Activated gamma-delta T cell (primary cell): ENCODE measurements around the gene CST11.

Experiments
- DNase-seq: peaks from one replicate; lab custom pipeline; 2025; lab: John Stamatoyannopoulos, UW

CST11 gene

DNA sequence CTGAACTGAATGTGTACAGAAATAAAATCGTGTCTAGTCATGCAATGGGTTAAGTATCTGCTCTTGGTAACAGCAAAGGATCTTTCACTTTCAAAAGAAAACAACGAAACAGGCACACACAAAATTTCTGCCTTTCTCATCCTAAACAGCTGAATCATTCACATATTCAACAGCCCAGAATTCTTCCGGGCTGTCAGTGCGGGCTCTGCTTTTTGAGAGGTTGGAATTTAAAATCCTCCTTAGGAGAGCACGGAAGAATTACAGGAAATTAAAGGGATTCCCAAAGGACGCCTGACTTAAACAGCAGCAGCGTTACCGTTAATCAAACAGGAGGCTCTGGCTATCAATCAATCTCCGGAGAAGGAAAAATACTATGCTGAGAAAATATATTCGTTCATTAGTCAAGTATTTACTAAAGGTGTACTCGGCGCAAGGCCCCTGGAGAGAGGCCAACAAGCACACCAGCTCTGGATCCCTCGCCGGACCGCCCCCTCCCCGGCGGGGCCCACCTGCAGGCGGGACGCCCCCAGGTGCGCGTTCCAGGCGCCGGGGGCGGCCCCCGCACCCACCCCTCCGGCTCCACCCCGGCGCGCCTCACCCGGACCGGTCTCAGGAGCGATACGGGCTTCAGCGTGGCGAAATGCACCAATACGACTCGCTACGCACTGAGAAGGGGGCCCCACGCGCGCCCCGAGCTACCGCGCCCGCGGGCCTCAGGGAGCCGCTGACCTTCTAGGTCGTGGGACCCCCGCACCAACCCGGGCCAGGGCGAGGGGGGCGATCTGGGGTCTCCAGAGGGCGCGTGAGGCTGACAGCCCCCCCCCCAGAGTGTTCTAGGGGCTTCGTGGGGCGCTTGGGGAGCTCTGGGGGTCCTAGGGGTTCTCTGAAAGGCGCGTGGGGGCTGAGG lies 32.4 kb downstream of the CST11 start:
- peak; percentile 30 for DNase-seq

DNA sequence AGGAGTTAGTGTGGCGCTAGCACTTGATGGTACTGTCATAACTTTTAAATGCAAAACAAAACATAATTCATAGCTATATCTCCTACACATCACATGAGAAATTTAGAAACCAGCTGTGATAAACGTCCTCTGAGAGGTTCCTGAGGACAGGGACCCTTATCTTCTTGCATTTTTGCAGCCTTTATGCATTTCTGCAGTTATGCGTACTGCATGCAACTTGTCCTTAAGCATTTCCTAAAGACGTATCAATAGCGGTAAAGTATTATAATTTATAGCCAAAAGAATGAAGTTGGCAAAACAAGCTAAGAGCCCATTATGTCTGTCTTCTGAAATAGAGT lies 33.0 kb downstream of the CST11 start:
- no peak for DNase-seq

- DNase-seq: no peak
Measured at GRCh38 chr20:23417861-23418260, 34.8 kb downstream of the CST11 start.

- DNase-seq: no peak
Measured at GRCh38 chr20:23415959-23416583, 36.6 kb downstream of the CST11 start.

GRCh38 chr20:23415555-23415954 lies 37.1 kb downstream of the CST11 start:
- DNase-seq: no peak

DNA sequence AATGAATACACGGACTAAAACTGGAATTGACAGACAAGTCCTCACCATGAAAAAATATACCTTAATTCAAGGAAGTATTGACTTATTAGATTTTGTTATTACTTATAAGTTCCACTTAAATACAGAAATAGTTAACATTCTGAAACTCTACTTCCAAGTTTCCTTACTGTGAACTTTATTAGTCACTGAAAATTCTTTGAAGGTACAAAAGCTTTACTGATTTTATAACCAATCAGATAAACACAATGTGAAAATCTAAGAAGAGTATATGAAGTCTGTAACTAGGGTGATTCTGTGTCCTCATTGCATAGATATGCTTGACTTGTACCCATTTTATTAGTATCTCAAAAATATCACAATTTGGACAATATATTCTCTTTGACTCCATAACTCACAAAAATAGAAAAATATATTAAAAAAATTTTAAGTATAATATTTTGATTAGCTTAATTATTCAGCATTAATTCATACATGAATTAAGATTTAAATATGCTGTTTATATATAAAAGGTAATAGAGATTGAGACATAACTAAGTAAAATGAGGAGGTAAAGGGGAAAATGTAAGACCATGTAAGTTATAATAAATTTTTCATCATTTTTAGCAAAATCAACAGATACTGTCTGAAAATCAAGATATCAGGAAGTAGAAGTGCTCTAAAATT lies 38.0 kb downstream of the CST11 start:
- no peak for DNase-seq

GRCh38 chr20:23413862-23414422 lies 38.7 kb downstream of the CST11 start:
- DNase-seq: no peak

- DNase-seq: no peak
Measured at GRCh38 chr20:23412026-23412425, 40.6 kb downstream of the CST11 start.

GRCh38 chr20:23410916-23411695 lies 41.6 kb downstream of the CST11 start:
- no peak for DNase-seq

DNA sequence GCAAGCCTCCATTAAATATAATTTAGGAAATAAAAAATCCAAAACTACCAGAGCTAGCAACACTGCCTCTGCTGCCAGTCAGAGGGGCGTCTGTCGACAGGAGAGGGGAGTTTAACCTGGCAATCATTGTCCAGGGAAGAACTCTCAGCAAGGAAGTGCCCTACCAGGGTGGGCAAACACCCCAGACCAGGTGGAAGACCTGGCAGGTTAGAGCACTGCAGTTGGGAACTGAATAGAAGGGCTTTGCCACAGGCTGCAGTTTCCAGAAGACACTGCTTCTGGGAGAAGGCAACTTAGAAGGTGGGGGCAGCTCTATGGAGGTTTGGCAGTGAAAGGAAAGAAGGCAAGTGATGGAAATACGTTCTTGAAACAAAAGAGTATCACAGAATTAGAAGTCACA lies 42.9 kb downstream of the CST11 start:
- no peak for DNase-seq

DNA sequence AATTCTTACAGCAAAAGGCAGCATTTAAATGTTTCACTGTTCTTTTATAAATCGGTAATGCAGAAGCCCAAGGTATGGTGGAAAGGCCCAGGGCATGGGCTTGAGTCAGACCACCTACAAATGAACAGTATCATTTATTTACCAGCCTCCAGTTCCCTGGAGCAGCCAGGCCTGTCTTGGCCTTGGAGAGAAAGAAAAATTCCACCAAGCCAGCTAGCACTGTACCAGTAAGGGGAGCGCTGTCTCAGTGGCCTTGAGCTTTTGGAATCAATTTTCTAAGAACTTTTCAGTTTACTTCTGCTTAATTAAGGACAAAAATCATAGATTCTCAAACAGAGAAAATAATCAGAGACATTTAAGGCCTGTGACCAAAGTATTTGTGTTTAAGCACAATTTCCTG lies 43.7 kb downstream of the CST11 start:
- DNase-seq: no peak

DNA sequence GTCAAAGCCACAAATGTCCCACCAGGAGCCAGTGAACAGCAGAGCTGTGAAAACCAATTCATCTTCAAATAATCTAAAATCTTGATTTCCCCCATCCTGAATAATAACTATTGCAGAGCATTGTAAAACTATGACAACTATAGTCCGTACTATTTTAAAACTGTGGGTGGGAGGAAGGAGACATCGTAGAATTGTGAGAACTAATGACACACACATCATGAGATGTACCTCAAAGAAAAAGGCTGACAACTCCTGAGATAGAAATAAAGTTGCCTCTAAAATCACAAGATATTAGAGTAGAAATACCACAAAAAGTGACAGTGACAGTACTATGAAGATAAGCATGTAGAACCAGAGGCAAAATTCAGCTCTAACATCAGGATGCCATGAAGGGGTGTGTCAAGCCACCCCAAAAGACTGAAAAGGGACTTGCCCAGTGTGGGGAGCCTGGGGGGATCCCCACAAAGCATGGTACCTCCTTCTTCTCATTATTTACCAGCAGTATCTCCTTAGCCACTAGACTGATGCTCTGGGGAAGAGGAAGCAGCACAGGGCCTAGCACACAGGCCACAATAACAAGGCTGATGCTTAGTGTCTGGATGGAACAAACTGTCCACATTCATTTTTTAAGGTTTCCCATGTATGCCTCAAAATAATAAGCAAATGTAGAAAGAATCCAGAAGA lies 44.8 kb downstream of the CST11 start:
- no peak for DNase-seq

GRCh38 chr20:23406880-23407279 lies 45.8 kb downstream of the CST11 start:
- DNase-seq: no peak

DNA sequence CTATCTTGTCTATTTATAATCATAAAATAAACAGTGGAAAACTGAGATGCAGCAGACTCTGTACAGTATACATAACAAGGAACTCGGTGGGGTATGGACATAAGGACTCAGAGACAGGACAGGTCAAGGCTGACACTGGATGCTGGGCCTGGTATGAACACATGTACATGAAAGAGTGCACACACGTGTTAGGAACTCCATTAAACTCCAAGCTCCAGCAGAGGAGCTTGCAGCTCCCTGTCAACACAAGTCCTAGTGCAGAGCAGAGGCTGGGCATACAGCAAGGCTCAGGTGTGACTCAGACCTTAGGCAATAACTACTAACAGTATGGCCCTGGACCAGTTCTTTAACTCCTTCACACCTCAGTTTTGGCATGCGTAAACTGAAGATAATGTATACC lies 48.5 kb downstream of the CST11 start:
- no peak for DNase-seq

GRCh38 chr20:23403751-23404150 lies 48.9 kb downstream of the CST11 start:
- no peak for DNase-seq

DNA sequence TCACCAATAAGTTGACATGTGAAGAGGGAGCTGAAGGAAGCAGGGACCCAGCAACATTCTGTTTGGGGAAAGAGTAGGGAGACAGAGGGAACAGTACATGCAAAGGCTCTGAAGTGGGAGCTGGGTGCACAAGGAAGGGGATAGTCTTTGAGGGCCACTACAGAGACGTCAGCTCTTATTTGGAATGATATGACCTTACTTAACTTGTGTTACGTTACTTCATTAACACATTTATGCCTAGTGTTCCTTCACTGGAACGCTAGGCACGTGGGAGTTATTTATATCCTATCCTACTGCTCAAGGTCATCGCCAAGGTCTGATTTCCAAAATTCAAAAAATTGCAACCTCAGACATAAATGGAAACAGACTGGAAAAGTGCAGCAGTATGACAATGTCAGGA lies 51.6 kb downstream of the CST11 start:
- no peak for DNase-seq
